Measurements from ENCODE around the gene FLOT2. TPM values are rescaled to one million over a fixed set of nuclear protein-coding genes. Genes with fewer than 3 reads are reported as not detected.

FLOT2 gene
- total RNA-seq, 4 donors from 2014 or later, result 21.7 to 53.6 (median 41.9) TPM

DNA sequence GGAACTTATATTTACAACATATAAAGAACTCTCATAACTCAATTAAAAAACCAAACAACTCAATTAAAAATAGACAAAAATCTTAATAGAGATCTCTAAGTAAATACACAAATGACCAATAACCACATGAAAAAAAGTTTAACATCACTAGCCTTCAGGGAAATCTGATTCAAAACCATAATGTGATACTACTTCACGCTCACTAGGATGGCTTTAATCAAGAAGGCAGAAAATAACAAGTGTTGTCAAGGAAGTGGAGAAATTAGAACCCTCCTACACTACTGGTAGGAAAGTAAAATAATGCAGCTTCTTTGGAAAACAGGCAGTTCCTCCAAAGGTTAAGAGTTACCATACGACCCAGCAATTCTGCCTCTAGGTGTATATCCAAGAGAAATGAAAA, 45.4 kb upstream of the FLOT2 start:
- H3K9me3 ChIP-seq, result no peaks in the 10 kb centered on the region
- H3K36me3 ChIP-seq, result peaks cover 0 to 3% (median 0%) of the 10 kb centered on the region in 3 donors
- no peaks in the 10 kb centered on the region for H3K27me3 ChIP-seq
- no peak overlapping the region for H3K4me3 ChIP-seq
- H3K27ac ChIP-seq, result no peak overlapping the region
- no peak for DNase-seq
- peaks cover 0 to 46% (median 6%) of the 10 kb centered on the region in 4 donors for H3K4me1 ChIP-seq
- TF ChIP-seq CTCF (IDR thresholded peaks at IDR 0.05) (no peak), POLR2A (IDR thresholded peaks at IDR 0.05) (no peak)

DNA sequence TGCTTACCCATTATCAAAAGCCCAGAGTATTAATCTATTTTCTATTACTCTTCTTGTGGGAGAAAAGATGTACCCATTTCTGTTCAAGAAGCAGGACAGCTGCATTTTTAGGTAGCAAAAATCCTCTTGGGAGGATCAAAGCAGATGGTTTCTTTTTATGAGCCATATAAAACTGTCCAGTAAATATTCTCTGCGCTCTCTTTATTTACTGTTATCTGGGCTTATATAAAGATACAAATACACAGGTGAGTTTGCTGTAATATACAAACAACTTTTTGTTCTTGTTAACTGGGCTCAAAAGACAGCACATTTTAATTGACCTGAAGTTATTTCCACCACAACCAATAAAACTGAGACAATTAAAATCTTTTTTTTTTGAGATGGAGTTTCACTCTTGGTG, 43.7 kb upstream of the FLOT2 start:
- Histone ChIP-seq H3K4me3 (no peak overlapping the region), H3K36me3 (no peaks in the 10 kb centered on the region), H3K27me3 (no peaks in the 10 kb centered on the region), H3K9me3 (no peaks in the 10 kb centered on the region), H3K4me1 (peaks cover 3 to 47% (median 5%) of the 10 kb centered on the region in 4 donors), H3K27ac (no peak overlapping the region)
- no peak for DNase-seq
- TF ChIP-seq POLR2A (IDR thresholded peaks at IDR 0.05) (no peak), CTCF (IDR thresholded peaks at IDR 0.05) (no peak)

DNA sequence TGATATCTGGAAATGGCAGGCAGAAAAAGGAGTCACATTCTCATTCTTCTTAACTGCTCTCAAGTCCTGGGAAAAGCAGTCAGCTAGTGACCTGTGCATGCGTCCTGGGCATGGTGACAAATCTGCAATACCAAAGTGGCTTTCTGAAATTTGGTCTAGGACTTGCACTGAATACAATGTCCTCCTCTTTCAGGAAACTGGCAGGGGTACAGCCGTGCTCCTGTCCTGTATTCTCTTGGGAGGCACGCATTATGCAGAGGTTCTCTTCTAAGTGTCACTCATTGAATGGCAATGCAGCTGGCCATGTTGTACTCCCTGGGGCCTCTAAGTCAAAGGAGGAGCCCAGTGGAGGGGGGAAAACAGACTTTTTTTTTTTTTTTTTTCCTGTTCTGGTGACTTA, 43.1 kb upstream of the FLOT2 start:
- TF ChIP-seq CTCF (IDR thresholded peaks at IDR 0.05) (no peak), POLR2A (IDR thresholded peaks at IDR 0.05) (no peak)
- Histone ChIP-seq H3K27ac (no peak overlapping the region), H3K4me1 (peaks cover 3 to 44% (median 5%) of the 10 kb centered on the region in 4 donors)

DNA sequence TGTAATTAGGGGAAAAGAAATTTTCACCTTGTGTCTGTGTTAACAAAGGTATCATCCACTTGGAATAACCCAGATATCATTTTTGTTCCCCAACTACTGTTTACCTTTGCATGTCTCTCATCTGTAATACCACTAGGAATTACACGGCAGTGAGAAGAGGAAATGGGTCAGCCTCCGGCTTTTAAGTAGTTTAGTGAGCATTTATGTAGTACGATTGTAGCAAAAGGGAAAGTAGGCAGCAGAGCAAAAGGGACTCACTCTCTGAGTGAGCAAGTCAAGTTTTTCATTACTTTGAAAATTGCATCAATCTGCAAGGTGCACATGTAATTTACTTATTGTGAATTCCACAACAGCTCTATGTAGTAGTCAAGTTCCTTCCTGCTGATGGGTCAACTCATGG, 42.6 kb upstream of the FLOT2 start:
- no peaks in the 10 kb centered on the region for H3K36me3 ChIP-seq
- no peaks in the 10 kb centered on the region for H3K9me3 ChIP-seq
- TF ChIP-seq CTCF (IDR thresholded peaks at IDR 0.05) (no peak), POLR2A (IDR thresholded peaks at IDR 0.05) (no peak)
- H3K27me3 ChIP-seq, result no peaks in the 10 kb centered on the region
- peaks cover 3 to 39% (median 4%) of the 10 kb centered on the region in 4 donors for H3K4me1 ChIP-seq
- no peak for DNase-seq
- no peak overlapping the region for H3K27ac ChIP-seq
- H3K4me3 ChIP-seq, result no peak overlapping the region

More for the DNA sequence above, 43.1 kb upstream of the FLOT2 start:
- Histone ChIP-seq H3K27me3 (no peaks in the 10 kb centered on the region), H3K9me3 (no peaks in the 10 kb centered on the region), H3K36me3 (no peaks in the 10 kb centered on the region), H3K4me3 (no peak overlapping the region)
- DNase-seq, result no peak

GRCh38 chr17:28938552-28938951, 41.0 kb upstream of the FLOT2 start:
- no peaks in the 10 kb centered on the region for H3K9me3 ChIP-seq
- DNase-seq, result no peak
- no peaks in the 10 kb centered on the region for H3K27me3 ChIP-seq
- TF ChIP-seq CTCF (IDR thresholded peaks at IDR 0.05) (no peak), POLR2A (IDR thresholded peaks at IDR 0.05) (no peak)
- H3K27ac ChIP-seq, result no peak overlapping the region
- H3K36me3 ChIP-seq, result no peaks in the 10 kb centered on the region
- peaks cover 0 to 34% (median 4%) of the 10 kb centered on the region in 4 donors for H3K4me1 ChIP-seq
- H3K4me3 ChIP-seq, result no peak overlapping the region
